Epithelial cell of esophagus (primary cell): ENCODE measurements around the gene FNDC3A.

ENCODE experiments used
- DNase-seq: peaks from one replicate; pipeline ENCODE4 v3.0.0; 2010; ENCODE audit warnings: low read depth
- H3K4me3 ChIP-seq: 2 replicates; pipeline ENCODE4 v1.5.1; 2011; ENCODE audit warnings: mild to moderate bottlenecking, low read length, control low read depth
- TF ChIP-seq, protein P1 (sequence below): IDR thresholded peaks from 2 replicates; pipeline ENCODE4 v1.5.1; 2011; ENCODE audit warnings: low read depth, mild to moderate bottlenecking, low read length, control low read depth, inconsistent platforms; ENCODE audit not compliant: insufficient read depth; ENCODE audit errors: missing control alignments

The FNDC3A gene

DNA sequence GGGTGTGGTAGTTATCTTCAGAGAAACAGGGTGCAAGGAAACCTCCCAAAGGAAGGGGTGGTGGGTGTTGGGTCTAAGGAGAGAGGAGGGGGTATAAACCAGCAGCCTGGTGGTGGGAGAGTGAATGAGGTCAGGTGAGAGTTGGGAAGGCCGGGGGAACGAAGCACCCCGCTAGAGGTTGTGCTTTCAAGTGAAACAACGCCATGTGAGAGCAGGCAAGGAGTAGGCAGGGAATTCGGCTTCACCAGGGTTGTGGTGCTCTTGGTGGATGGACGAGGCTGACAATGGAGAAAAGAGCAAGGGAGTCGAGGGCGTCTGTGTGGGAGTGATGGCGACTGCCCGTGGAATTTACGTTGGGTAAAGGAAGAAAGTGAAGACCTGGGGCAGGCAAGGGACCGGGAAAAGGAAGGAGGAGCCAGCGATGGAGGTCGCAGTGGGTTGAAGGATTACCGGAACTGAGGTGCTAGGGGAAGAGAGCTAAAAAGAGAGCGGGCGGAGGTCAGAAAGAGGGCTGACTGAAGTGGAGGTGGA, 242.3 kb downstream of the FNDC3A start:
- TF ChIP-seq, protein P1, sequence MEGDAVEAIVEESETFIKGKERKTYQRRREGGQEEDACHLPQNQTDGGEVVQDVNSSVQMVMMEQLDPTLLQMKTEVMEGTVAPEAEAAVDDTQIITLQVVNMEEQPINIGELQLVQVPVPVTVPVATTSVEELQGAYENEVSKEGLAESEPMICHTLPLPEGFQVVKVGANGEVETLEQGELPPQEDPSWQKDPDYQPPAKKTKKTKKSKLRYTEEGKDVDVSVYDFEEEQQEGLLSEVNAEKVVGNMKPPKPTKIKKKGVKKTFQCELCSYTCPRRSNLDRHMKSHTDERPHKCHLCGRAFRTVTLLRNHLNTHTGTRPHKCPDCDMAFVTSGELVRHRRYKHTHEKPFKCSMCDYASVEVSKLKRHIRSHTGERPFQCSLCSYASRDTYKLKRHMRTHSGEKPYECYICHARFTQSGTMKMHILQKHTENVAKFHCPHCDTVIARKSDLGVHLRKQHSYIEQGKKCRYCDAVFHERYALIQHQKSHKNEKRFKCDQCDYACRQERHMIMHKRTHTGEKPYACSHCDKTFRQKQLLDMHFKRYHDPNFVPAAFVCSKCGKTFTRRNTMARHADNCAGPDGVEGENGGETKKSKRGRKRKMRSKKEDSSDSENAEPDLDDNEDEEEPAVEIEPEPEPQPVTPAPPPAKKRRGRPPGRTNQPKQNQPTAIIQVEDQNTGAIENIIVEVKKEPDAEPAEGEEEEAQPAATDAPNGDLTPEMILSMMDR = no peak
- no peak overlapping the region for H3K4me3 ChIP-seq
- DNase-seq = no peak

DNA sequence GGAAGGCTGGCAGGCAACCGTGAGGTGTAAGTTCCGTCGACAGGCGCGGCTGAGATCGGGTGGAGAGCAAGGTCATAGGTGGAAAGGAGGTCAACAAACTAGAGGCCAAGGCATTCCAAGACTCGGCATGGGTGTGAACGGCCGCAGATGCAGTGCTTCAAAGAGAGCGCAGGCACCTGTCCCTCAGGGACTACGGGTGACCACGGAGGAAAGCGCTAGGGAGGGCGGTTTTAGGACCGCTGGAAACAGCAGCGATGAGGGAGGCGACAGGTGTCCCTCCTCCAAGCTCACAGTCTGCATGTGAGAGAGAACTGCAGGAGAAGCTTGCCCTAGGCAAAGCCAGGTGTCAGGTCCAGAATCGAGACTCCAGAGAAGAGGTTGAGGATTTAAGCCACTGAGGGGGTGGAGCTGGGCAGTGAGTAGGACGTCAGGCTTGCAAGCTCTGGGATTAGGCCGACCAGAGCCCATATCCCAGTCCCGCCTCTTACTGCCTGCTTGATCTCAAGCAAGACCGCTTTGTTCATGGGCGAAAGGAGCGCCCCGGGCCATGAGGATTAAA, 242.9 kb downstream of the FNDC3A start:
- H3K4me3 ChIP-seq = no peak overlapping the region
- peak; percentile 11 for DNase-seq
- TF ChIP-seq, protein P1 = no peak

DNA sequence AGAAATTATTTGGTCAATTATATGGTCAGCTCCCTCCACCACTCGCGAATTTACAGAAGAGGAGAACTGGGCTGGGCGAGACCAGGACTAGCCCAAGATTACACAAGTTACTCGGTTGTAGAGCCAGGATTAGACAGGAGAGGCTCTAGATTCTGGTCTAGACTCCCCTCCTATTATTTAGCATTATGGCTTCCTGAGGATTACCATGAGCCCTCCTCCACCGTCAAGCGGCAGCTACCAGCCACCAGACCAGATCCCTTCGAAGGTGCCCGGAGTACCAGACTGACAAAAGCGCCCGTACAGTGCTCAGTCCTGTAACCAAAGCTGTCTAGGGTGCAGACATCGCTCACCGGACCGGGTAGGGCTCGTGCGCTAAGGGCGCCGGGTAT, 243.9 kb downstream of the FNDC3A start:
- TF ChIP-seq, protein P1 = no peak
- DNase-seq = no peak
- peak overlapping the region; percentile 8 for H3K4me3 ChIP-seq

DNA sequence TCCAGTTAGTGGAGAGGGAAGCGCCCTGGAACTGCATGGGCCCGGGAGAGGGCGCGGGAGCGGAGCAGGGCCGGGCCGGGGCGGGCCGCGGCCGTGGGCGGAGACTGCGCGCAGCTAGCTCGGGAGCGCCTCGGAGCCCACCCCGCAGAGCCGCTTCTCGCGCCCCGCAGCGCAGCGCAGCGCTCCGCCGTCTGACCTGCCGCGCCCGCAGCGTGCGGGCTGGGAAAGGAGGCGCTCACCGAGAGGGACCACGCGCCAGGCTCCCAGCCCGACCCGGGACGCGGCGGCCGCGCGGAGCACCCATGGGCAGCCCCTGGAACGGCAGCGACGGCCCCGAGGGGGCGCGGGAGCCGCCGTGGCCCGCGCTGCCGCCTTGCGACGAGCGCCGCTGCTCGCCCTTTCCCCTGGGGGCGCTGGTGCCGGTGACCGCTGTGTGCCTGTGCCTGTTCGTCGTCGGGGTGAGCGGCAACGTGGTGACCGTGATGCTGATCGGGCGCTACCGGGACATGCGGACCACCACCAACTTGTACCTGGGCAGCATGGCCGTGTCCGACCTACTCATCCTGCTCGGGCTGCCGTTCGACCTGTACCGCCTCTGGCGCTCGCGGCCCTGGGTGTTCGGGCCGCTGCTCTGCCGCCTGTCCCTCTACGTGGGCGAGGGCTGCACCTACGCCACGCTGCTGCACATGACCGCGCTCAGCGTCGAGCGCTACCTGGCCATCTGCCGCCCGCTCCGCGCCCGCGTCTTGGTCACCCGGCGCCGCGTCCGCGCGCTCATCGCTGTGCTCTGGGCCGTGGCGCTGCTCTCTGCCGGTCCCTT, 244.5 kb downstream of the FNDC3A start, which contains the start of gene MLNR:
Gene MLNR (plus strand): TSS at position 303 of the 820 bp plus-strand sequence. CDS start 0 bp downstream, at position 303.
- peak; percentile 38 for DNase-seq
- TF ChIP-seq, protein P1 = no peak
- H3K4me3 ChIP-seq = peak within 1 kb of the TSS; percentile 8

DNA sequence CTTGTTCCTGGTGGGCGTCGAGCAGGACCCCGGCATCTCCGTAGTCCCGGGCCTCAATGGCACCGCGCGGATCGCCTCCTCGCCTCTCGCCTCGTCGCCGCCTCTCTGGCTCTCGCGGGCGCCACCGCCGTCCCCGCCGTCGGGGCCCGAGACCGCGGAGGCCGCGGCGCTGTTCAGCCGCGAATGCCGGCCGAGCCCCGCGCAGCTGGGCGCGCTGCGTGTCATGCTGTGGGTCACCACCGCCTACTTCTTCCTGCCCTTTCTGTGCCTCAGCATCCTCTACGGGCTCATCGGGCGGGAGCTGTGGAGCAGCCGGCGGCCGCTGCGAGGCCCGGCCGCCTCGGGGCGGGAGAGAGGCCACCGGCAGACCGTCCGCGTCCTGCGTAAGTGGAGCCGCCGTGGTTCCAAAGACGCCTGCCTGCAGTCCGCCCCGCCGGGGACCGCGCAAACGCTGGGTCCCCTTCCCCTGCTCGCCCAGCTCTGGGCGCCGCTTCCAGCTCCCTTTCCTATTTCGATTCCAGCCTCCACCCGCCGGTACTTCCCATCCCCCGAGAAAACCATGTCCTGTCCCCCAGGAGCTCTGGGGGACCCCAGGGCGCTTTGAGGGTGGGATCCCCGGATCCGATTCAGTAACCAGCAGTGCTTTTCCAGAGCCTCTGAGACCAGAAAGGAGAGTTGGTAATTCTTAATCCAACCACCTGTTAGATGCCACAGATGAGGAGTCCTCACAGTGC, 245.3 kb downstream of the FNDC3A start:
- DNase-seq = no peak
- TF ChIP-seq, protein P1 = no peak
- H3K4me3 ChIP-seq = no peak overlapping the region

DNA sequence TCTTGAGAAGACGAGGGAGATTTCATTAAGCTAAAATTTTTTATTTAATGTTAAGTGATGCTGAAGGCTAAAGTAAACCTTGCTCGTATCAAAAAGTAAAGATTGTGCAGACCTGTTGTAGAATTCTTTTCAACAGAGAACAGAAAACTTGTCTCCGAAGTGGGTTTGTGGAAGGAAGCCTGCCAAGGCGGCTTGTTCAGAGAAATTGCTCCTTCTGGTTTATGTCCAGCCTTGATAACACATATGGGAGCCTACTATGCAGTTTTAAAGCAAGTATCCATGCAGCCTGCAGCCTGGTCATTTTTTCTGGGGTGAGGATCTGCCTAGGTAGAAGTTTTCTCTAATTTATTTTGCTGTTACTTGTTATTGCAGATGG, 245.9 kb downstream of the FNDC3A start:
- H3K4me3 ChIP-seq = no peak overlapping the region
- TF ChIP-seq, protein P1 = no peak
- no peak for DNase-seq
